GM12864 (cell line): ENCODE results near the gene LRR1.
"Not testable (repeated sequence)": the region's sequence is repeated elsewhere in the genome, so short reads cannot be mapped to it uniquely, and the experiment has no call there.

Experiments
- DNase-seq: peaks from one replicate; pipeline ENCODE4 v3.0.0-alpha.2; 2011; ENCODE audit warnings: low read depth
- H3K4me3 ChIP-seq: 2 replicates; pipeline ENCODE4 v1.5.1; 2011; ENCODE audit warnings: mild to moderate bottlenecking, low read depth, low read length, control low read depth
- CTCF ChIP-seq: IDR thresholded peaks from 2 replicates; pipeline ENCODE4 v1.5.1; 2011; ENCODE audit warnings: low read depth, mild to moderate bottlenecking, moderate library complexity, low read length, control low read depth, inconsistent platforms; ENCODE audit errors: missing control alignments

LRR1 gene

GRCh38 chr14:49642163-49642562, 43.4 kb downstream of the LRR1 start:
- DNase-seq = no peak
- H3K4me3 ChIP-seq = no peak overlapping the region
- no peak for TF ChIP-seq CTCF

- TF ChIP-seq CTCF = no peak
- no peak overlapping the region for H3K4me3 ChIP-seq
- DNase-seq = no peak
Measured at GRCh38 chr14:49653508-49653907, 54.8 kb downstream of the LRR1 start.

- H3K4me3 ChIP-seq = no peak overlapping the region
- TF ChIP-seq CTCF = no peak
- DNase-seq = no peak
Measured at GRCh38 chr14:49654511-49654910, 55.8 kb downstream of the LRR1 start.

- not testable (repeated sequence) for DNase-seq
Measured at GRCh38 chr14:49657500-49657899, 58.8 kb downstream of the LRR1 start.

GRCh38 chr14:49659526-49660455, 61.1 kb downstream of the LRR1 start:
- no peak for TF ChIP-seq CTCF
- DNase-seq = no peak
- no peak overlapping the region for H3K4me3 ChIP-seq

More at GRCh38 chr14:49657500-49657899, 58.8 kb downstream of the LRR1 start:
- H3K4me3 ChIP-seq = not testable (repeated sequence)
